GM12874 (cell line): ENCODE results near the gene CAMTA1.

Source experiments
- TF ChIP-seq, protein P1 (sequence below): IDR thresholded peaks from 2 replicates; pipeline ENCODE4 v1.5.1; 2011; ENCODE audit warnings: low read depth, mild to moderate bottlenecking, control low read depth, low read length, moderate library complexity; ENCODE audit not compliant: insufficient read depth

The CAMTA1 gene

DNA sequence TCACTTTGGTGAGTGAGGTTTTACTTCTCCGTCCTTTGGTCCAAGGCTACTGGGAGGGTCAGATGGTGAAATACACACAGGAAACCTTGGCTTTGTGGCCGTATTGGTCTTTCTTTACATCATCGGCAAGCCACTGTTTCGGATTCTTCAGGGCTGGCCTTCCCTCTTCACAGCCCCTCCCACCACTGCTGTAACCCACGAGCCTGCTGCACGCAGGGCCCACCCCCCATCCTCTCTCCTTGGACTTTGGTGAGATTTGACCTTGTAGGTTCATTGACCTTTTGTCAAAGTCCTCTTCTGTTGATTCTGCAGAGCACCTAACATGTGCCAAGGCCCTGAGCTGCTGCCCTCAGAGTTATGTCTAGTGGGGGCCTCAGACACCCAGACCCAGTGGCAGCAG lies 328.6 kb downstream of the CAMTA1 start:
- TF ChIP-seq, protein P1, sequence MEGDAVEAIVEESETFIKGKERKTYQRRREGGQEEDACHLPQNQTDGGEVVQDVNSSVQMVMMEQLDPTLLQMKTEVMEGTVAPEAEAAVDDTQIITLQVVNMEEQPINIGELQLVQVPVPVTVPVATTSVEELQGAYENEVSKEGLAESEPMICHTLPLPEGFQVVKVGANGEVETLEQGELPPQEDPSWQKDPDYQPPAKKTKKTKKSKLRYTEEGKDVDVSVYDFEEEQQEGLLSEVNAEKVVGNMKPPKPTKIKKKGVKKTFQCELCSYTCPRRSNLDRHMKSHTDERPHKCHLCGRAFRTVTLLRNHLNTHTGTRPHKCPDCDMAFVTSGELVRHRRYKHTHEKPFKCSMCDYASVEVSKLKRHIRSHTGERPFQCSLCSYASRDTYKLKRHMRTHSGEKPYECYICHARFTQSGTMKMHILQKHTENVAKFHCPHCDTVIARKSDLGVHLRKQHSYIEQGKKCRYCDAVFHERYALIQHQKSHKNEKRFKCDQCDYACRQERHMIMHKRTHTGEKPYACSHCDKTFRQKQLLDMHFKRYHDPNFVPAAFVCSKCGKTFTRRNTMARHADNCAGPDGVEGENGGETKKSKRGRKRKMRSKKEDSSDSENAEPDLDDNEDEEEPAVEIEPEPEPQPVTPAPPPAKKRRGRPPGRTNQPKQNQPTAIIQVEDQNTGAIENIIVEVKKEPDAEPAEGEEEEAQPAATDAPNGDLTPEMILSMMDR: no peak

DNA sequence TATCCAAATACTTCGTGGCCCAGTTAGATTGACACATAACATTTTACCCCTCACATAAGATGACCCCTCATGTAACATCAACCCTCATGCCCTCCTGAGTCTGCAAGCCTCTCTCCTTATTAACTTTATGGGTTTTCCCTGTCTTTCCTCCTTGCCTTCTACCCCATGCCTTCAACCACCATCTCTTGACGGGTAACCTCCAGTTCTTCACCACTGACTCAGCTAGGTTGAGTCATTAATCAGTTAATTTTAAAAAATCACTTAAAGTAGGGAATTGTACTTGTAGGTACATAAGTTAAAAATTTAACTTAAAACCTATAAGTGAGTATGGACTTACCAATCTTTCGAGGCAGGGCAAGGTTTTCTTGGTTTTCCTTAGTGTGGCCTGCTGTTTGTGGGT lies 330.7 kb downstream of the CAMTA1 start:
- TF ChIP-seq, protein P1: no peak

DNA sequence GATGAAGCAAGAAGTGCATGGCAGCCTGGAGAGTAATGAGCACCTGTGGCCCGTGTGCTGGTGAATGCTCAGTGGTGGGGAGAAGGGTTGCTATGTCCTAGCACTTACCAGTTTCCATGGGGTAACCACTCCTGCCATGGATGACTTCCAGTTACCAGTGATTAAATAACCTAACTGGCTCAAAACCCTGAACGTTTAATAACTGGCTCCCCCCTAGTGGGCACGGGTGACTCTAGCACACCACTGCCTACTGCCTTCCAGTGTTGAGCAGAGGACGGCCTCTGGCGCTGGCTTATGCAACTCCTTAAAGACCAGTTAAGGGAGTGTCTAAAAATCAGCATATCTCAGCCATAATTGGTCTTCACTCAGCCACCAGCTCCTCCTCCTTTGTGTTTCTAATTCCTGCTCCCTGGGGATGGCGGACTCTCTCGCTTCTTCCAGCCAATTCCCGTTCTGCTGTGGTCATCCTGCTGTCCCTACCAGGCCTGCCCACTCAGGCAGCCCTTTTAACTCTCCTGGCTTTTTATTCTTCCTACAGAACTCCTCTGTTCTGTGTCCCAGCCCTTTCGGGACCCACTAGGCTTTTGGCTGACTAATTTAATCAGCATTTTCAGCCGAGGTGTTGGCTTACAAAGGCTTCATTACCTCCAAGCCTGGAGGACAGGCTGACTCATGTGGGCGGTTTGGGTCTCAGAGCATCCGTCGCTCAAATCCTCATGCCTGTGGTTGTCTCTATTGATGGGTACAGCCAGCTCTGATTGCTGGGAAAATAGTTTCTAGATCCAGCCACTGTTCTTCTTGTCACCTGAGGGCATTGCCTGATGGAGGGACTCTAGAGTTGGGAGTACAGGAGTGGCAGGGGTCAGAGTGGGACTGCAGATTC lies 332.4 kb downstream of the CAMTA1 start:
- TF ChIP-seq, protein P1: no peak

DNA sequence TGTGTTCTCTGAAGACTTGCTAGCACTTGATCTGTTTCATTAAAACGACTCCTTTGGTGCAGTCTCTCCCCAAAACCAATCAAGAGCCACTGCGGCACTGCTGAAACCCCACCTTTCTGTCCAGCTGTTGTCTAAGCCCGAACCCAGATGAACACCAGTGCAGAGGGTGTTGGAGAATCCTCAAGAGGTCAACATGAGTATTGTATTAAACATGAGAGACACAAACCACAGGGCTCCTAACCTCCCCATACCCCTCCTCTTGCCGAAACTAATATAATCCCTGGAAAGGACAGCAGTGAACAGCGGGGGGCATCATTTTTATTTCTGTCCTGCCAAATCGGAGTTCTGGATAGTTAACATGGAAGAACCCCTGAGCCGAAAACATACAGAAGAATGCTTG lies 333.9 kb downstream of the CAMTA1 start:
- TF ChIP-seq, protein P1: no peak

DNA sequence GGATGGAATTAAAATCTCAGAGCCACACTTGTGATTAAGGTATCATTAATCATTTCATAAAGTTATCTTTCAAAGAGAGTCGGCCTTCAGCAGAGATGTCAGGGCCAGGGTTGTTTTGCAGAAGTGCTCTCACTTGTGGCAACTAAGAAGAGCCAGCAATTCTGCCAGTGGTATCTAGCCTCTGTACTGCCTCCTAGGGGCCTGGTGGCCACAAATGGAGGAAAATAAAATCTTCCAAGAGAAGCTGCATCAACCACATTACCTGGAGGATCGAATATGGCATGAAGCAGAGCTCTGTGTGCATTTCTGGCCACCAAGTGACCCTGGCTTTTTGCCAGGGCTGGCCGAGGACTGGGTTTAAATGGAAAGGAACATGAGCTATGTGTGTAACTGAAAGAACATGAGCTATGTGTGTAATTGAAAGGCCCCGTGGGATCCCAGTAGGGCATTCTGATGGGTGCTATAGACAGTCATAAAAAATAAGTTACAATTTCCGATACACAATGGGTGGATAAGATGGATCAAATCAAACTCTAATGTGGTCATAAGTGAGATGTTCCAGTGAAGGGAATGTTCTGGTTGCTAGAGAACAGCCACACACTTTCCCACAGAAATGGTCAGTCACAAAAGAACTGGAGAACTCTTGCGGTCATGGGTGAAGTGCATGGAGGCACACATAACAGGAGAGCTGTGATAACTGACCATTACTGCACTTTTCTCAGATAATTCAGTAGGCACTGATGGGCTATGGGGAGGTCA lies 335.8 kb downstream of the CAMTA1 start:
- TF ChIP-seq, protein P1: 0 out of 2 replicates have a peak, but pooled peaks have one; percentile 30

DNA sequence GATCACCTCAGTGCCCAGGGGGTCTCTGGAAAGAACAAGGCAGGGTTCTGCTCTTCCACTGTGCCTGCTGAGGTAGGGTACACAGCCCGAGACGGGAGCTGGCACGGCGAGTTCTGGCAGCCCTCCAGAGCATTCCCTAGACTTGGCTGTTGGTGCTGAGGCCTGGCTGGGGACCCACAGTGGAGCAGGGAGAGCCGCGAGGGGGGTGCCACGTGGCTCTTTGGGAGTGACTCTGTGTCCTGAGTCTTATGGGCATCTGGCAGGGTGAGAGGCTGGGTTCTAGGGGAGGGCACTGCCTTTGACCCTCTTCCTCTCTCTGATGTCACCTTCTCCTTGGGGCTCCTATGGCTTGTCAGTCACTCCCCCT lies 336.4 kb downstream of the CAMTA1 start:
- TF ChIP-seq, protein P1: no peak

DNA sequence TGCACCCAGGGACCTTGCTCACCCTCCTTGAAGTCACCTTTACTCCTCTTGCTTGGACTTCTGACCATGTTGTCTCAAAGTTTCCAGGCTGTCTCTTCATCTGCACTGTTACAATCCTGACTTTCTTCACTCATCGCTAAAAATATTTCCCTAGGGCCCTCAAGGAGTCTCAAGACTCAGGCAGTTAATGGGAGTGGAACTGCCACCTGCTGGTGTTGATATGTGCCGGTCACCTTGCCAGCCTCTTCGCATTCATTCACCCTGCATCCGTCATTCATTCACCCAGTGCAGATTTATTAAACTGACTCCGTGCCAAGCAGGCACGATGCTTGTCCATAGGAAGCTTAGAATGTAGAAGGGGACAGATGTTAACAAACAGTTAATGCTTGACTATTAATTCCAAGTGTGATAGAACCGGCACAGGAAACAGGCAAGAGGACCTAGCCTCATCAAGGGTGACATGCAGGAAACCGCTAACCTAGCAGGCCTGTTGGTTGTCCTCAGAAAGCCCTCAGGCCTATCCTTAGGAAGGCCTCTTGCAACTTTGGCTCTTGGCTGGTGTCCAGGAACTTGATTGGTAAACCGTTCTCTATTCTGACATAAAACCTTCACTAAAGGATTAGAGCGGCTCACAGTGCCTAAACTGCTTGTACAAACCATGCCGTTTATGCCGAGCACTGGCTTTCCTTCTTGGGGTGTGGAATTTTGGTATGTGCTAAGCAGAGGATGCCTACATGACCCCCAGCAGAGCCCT lies 342.2 kb downstream of the CAMTA1 start:
- TF ChIP-seq, protein P1: no peak
